Activated CD8-positive, alpha-beta memory T cell treated with anti-CD3 and anti-CD28 coated beads, Interleukin-2, amount 50 U/mL, for 1 hour (primary cell): ENCODE results near the gene PRDM16.

Experiments
- DNase-seq: peaks from one replicate; pipeline ENCODE4 v3.0.0-alpha.2; 2020; ENCODE audit errors: extremely low read depth

The PRDM16 gene

GRCh38 chr1:3122311-3122710 lies 53.3 kb downstream of the PRDM16 start:
- DNase-seq, result no peak

DNA sequence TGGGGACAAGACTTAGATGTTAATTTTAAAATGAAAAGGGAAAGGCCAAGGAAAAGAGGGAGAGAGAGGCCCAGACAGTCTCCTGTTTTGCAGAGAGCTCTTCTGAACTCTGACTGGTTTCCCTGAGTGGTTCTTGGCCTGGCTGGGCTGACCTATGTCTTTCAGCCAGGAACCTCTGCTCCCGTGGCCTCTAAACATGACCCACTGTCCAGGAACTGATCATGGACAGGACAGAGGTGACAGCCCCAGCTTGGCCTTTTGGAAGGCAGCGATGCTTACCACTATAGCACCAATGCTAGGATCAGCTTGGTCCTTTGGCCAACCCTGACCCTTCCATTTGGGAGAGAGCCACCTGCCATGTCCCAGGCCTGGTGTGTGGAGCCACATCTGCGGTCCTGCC lies 55.2 kb downstream of the PRDM16 start:
- DNase-seq, result no peak

GRCh38 chr1:3125078-3125477 lies 56.1 kb downstream of the PRDM16 start:
- DNase-seq, result no peak

- DNase-seq, result no peak
Observed at GRCh38 chr1:3125546-3126368, 56.8 kb downstream of the PRDM16 start.

- no peak for DNase-seq
Observed at GRCh38 chr1:3126756-3127678, 58.0 kb downstream of the PRDM16 start.

- DNase-seq, result no peak
Observed at GRCh38 chr1:3127738-3128137, 58.7 kb downstream of the PRDM16 start.

DNA sequence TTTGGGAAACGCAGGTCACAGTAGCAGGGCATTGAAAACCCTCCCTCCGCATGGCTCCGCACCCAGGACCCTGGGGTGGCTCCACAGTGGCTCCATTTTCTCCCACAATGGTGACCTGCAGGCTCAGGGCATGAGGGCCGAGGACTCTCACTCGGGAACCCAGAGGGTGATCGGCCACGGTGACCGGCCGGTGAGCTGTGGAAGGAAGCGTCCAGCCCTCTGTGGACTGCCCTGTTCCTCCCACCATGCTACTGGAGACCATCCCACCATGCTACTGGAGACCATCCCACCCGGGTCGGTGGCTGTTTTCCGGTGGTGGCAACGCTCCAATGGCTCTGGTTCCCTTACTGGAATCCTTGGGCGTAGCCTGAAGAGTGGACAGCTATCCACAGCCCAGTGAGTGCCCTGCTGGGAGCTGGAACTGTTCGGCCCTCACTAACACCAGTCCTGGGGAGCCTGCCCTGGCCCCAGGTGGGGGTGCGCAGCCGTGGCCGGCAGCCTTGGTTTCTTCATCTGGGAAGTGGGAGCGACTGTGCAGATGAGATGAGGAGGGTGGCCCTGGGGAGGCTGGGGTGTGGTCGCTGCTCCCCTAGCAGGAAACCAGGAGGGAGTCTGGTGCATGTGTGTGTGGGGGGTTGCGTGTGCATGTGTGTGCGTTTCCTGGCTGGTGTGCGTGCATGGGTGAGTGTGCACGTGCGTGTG lies 59.6 kb downstream of the PRDM16 start:
- DNase-seq, result no peak

DNA sequence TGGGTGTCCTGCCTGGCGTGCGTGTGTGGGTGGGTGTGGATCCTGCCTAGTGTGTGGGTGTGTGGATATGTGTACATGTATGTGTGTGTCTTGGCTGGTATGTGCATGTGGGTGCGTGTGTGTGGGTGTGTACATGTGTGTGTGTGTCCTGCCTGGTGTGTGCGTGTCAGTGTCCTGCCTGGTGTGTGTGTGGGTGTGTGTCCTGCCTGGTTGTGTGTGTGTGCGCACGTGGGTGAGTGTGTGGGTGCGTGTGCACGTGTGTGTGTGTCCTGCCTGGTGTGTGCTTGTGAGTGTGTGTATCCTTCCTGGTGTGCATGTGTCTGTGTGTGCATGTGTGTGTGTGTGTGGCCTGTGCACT lies 60.1 kb downstream of the PRDM16 start:
- no peak for DNase-seq

DNA sequence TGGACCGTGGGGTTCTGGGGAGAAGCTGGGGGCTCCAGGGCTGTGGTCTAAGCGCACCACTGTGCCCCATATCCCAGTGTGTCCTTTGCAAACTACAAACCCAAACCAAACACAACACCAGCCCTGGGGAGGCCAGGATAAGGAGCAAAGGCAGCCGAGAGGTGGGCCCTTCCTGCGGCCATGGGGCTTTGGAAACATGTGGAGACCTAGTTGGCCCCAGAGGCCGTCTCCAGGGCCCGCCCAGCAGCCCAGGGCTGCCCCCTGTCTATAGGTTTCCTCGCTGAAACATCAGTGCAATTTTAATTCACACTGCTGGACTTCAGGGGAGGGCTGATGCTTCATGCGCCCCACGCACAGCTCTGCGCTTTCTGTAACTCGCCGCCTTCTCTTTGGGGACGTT lies 61.3 kb downstream of the PRDM16 start:
- DNase-seq, result no peak

GRCh38 chr1:3132660-3133059 lies 63.7 kb downstream of the PRDM16 start:
- no peak for DNase-seq

GRCh38 chr1:3133686-3134085 lies 64.7 kb downstream of the PRDM16 start:
- no peak for DNase-seq

GRCh38 chr1:3134381-3135072 lies 65.5 kb downstream of the PRDM16 start:
- DNase-seq, result no peak

GRCh38 chr1:3135073-3135702 lies 66.2 kb downstream of the PRDM16 start:
- DNase-seq, result no peak

DNA sequence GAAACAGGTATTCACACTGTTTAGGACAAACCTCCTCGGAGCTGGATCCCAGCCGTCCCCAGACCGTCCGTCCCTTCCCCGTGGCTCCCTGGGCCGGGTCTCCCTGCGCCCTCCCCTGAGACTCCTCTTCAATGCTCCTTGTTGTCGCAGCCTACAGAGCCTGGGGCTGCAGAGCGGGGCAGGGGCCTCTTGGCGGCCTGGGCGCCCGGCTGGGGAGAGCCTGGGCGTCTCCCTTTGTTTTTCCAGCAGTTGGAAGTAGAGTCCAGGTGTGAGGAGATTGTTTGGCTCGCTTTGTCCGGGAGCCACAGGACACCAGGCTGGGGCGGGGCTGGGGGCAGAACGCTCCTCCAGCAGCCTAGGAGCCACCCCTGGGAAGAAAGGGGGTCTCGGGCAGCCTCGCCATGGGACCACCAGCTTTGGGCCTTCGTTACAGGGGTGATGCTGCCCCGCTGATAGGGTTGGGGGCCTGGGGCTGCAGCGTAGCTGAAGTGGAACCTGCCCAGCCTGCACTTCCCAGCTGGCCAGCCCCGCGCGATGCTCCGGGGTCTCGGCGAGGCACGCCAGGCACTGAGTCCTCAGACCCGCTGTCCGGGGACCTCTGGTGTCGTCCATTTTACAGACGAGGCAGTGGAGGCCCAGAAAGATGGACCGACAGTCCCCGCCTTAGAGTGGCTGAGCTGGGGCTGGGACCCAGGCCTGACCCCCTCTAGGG lies 66.9 kb downstream of the PRDM16 start:
- DNase-seq, result no peak

- DNase-seq, result no peak
Observed at GRCh38 chr1:3136532-3136931, 67.5 kb downstream of the PRDM16 start.

DNA sequence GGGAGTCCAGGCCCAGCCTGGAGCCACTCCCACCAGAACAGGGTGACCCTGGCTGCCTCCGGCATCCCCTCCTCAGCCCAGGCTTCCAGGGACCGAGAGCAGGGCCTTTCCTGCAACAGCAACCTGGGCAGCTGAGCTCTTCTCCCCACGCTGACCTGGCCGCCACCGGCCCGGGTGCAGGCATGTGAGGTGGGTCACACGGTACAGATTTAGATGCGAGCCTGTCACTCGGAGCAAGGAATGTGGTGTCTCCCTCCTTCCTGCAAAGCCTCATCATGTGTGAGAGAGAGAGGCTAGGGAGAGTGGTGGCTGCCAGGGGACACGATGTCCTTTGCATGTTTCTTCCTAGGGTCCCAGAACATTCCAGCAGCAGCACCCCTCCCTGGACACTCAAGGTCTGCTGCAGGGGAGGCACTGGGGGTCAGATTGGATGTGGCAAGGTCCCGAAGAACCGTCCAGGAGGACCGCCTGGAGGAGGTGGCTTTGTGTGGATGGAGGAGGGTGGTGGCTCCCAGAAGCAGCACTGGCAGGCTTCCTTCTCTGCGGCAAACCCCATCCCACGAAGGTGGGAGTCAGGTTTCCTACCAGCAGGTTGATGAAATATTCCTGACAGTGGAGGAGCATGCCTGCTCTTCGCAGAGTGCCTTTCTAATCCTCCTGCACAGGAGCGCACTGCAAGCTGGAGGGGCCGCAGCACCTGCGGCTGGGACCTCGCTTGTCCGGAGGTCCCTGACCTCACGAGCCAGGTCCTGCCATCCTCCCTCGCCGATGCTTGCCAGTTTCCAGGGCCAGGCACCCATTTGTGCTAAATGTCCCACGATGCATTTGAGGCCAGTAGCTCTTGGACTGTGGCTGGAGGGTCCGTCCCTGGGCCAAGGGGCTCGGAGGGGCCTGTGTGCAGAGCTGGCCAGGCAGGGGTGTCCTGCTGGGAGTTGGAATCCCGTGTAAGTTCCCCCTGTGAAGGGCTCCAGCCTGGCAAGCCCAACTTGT lies 68.4 kb downstream of the PRDM16 start:
- DNase-seq, result no peak

GRCh38 chr1:3138623-3139151 lies 69.7 kb downstream of the PRDM16 start:
- no peak for DNase-seq

DNA sequence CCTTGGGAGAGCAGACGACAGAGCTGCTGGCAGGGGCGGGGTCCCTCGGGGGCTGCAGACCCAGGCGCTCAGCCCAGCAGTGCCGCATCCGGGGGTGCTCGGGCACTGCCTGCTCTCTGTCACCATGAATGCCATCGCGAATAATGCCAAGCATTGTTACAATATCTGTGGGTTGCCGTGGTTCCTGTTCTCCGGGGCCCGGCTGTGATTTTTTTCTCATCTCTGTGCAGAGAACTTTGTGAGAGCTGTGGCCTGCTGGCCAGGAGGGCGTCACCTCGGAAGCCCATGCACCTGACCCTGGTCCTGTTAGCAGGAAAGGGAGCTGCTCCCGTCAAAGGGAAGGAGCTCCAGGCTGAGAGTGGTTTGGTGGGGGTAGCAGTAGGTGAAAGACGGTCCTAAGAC lies 70.4 kb downstream of the PRDM16 start:
- no peak for DNase-seq

DNA sequence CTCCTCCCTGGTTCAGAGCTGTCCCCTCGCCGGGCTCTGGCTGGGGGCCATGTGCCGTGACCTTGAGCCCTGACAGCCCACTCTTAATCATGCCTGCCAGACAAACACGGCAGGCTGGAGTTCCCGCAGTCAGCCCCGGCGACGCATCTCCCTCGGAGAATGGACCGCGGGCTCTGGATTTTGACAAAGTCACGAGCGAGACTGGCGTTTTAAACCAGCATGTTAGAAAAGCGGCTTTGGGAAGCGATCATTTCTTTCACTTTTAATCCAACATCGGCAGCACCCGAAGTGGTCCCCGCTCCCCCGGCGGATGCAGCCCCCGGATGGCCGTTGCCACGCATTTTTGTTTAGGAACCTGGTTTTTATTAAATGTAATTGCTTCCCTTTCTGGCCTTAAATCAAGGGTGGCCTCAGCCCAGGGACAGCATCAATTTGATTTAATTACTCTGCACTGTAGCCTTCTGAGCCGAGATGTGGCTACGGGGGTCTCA lies 70.9 kb downstream of the PRDM16 start:
- no peak for DNase-seq
